ENCODE results near the gene CD1E.
A peak's percentile ranks its signal among the peaks of the same experiment; 100 is the strongest.
"Not testable (repeated sequence)": the region's sequence is repeated elsewhere in the genome, so short reads cannot be mapped to it uniquely, and the experiment has no call there.

The CD1E gene

GRCh38 chr1:158333405-158334155, 20.1 kb upstream of the CD1E start:
- no peak for TF ChIP-seq EZH2phosphoT487 (IDR thresholded peaks at IDR 0.05; ENCODE audit: low read depth)
- TF ChIP-seq, protein P1, sequence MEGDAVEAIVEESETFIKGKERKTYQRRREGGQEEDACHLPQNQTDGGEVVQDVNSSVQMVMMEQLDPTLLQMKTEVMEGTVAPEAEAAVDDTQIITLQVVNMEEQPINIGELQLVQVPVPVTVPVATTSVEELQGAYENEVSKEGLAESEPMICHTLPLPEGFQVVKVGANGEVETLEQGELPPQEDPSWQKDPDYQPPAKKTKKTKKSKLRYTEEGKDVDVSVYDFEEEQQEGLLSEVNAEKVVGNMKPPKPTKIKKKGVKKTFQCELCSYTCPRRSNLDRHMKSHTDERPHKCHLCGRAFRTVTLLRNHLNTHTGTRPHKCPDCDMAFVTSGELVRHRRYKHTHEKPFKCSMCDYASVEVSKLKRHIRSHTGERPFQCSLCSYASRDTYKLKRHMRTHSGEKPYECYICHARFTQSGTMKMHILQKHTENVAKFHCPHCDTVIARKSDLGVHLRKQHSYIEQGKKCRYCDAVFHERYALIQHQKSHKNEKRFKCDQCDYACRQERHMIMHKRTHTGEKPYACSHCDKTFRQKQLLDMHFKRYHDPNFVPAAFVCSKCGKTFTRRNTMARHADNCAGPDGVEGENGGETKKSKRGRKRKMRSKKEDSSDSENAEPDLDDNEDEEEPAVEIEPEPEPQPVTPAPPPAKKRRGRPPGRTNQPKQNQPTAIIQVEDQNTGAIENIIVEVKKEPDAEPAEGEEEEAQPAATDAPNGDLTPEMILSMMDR (IDR thresholded peaks at IDR 0.05; ENCODE audit: low read depth, low read length) = no peak
- no peaks in the 10 kb centered on the region for H3K36me3 ChIP-seq (replicated peaks; ENCODE audit: low read depth, low read length)
- no peak overlapping the region for H2AFZ ChIP-seq (ENCODE audit: low read depth, low read length)
- no peaks in the 10 kb centered on the region for H3K9me3 ChIP-seq (ENCODE audit: insufficient read depth, low read length)
- H3K27me3 ChIP-seq (ENCODE audit: low read depth, low read length) = peaks cover 4% of the 10 kb centered on the region
- H3K27ac ChIP-seq (ENCODE audit: low read length) = no peak overlapping the region
- H3K4me3 ChIP-seq (ENCODE audit: low read length) = no peak overlapping the region
- no peaks in the 10 kb centered on the region for H3K79me2 ChIP-seq (ENCODE audit: low read length)
- H3K4me1 ChIP-seq (ENCODE audit: low read length) = peaks cover 35% of the 10 kb centered on the region
- peak overlapping the region; percentile 50 for H3K4me2 ChIP-seq (ENCODE audit: low read length)
- no peaks in the 10 kb centered on the region for H4K20me1 ChIP-seq (ENCODE audit: insufficient read depth, low read length)
- no peak overlapping the region for H3K9ac ChIP-seq (ENCODE audit: low read length)

- no peaks in the 10 kb centered on the region for H3K9me3 ChIP-seq (ENCODE audit: insufficient read depth, low read length)
- peaks cover 24% of the 10 kb centered on the region for H3K4me1 ChIP-seq (ENCODE audit: low read length)
- TF ChIP-seq EZH2phosphoT487 (IDR thresholded peaks at IDR 0.05; ENCODE audit: low read depth) = no peak
- TF ChIP-seq, protein P1 (IDR thresholded peaks at IDR 0.05; ENCODE audit: low read depth, low read length) = no peak
- peaks cover 4% of the 10 kb centered on the region for H3K27me3 ChIP-seq (ENCODE audit: low read depth, low read length)
- no peak overlapping the region for H3K27ac ChIP-seq (ENCODE audit: low read length)
- no peaks in the 10 kb centered on the region for H4K20me1 ChIP-seq (ENCODE audit: insufficient read depth, low read length)
- no peaks in the 10 kb centered on the region for H3K36me3 ChIP-seq (replicated peaks; ENCODE audit: low read depth, low read length)
- no peaks in the 10 kb centered on the region for H3K79me2 ChIP-seq (ENCODE audit: low read length)
- H3K4me3 ChIP-seq (ENCODE audit: low read length) = no peak overlapping the region
- H3K9ac ChIP-seq (ENCODE audit: low read length) = no peak overlapping the region
- no peak overlapping the region for H2AFZ ChIP-seq (ENCODE audit: low read depth, low read length)
- H3K4me2 ChIP-seq (ENCODE audit: low read length) = no peak overlapping the region
Measured at GRCh38 chr1:158334526-158335212, 19.0 kb upstream of the CD1E start.

DNA sequence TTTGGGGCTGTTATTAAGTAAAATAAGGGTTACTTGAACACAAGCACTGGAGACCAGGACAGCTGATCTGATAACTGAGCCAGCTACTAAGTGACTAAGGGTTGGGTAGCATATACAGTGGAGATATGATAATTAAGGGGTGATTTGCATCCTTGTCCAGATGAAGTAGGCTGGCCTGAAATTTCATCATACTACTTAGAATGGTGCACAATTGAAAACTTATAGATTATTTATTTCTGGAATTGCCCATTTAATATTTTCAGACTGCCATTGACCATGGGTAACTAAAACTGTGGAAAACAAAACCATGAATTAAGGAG, 18.5 kb upstream of the CD1E start:
- no peaks in the 10 kb centered on the region for H3K36me3 ChIP-seq (replicated peaks; ENCODE audit: low read depth, low read length)
- TF ChIP-seq, protein P1 (IDR thresholded peaks at IDR 0.05; ENCODE audit: low read depth, low read length) = no peak
- no peak for TF ChIP-seq EZH2phosphoT487 (IDR thresholded peaks at IDR 0.05; ENCODE audit: low read depth)
- H2AFZ ChIP-seq (ENCODE audit: low read depth, low read length) = no peak overlapping the region
- peaks cover 23% of the 10 kb centered on the region for H3K4me1 ChIP-seq (ENCODE audit: low read length)
- H3K79me2 ChIP-seq (ENCODE audit: low read length) = no peaks in the 10 kb centered on the region
- no peak overlapping the region for H3K4me2 ChIP-seq (ENCODE audit: low read length)
- H3K9ac ChIP-seq (ENCODE audit: low read length) = no peak overlapping the region
- H3K9me3 ChIP-seq (ENCODE audit: insufficient read depth, low read length) = no peaks in the 10 kb centered on the region
- no peak overlapping the region for H3K4me3 ChIP-seq (ENCODE audit: low read length)
- H3K27ac ChIP-seq (ENCODE audit: low read length) = no peak overlapping the region
- no peaks in the 10 kb centered on the region for H4K20me1 ChIP-seq (ENCODE audit: insufficient read depth, low read length)
- H3K27me3 ChIP-seq (ENCODE audit: low read depth, low read length) = peaks cover 2% of the 10 kb centered on the region

- H3K4me2 ChIP-seq (ENCODE audit: low read length); H3K4me3 ChIP-seq (ENCODE audit: low read length): not testable (repeated sequence)
- peaks cover 23% of the 10 kb centered on the region for H3K4me1 ChIP-seq (ENCODE audit: low read length)
Measured at GRCh38 chr1:158336413-158336812, 17.3 kb upstream of the CD1E start.

DNA sequence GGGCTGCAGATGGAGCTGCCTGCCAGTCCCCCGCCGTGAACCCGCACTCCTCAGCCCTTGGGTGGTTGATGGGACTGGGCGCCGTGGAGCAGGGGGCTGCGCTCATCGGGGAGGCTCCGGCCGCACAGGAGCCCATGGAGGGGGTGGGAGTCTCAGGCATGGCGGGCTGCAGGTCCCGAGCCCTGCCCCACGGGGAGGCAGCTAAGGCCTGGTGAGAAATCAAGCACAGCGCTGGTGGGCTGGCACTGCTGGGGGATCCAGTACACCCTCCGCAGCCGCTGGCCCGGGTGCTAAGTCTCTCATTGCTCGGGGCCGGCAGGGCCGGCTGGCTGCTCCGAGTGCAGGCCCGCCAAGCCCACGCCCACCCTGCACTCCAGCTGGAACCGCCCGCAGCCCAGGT, 4.7 kb upstream of the CD1E start:
- not testable (repeated sequence) for H4K20me1 ChIP-seq (ENCODE audit: insufficient read depth, low read length); H3K27me3 ChIP-seq (ENCODE audit: low read depth, low read length); H3K4me2 ChIP-seq (ENCODE audit: low read length); H3K79me2 ChIP-seq (ENCODE audit: low read length); H2AFZ ChIP-seq (ENCODE audit: low read depth, low read length); H3K9ac ChIP-seq (ENCODE audit: low read length); H3K36me3 ChIP-seq (replicated peaks; ENCODE audit: low read depth, low read length); H3K27ac ChIP-seq (ENCODE audit: low read length); H3K9me3 ChIP-seq (ENCODE audit: insufficient read depth, low read length); H3K4me3 ChIP-seq (ENCODE audit: low read length)
- peaks cover 10% of the 10 kb centered on the region for H3K4me1 ChIP-seq (ENCODE audit: low read length)

More at GRCh38 chr1:158336413-158336812, 17.3 kb upstream of the CD1E start:
- H3K79me2 ChIP-seq (ENCODE audit: low read length); H4K20me1 ChIP-seq (ENCODE audit: insufficient read depth, low read length); H3K9me3 ChIP-seq (ENCODE audit: insufficient read depth, low read length); H3K9ac ChIP-seq (ENCODE audit: low read length); H2AFZ ChIP-seq (ENCODE audit: low read depth, low read length); H3K27me3 ChIP-seq (ENCODE audit: low read depth, low read length); H3K27ac ChIP-seq (ENCODE audit: low read length); H3K36me3 ChIP-seq (replicated peaks; ENCODE audit: low read depth, low read length): not testable (repeated sequence)

Data from OCI-LY3 (cell line).